Measurements from ENCODE around the gene AFF3. TPM values are rescaled to one million over a fixed set of nuclear protein-coding genes. Genes with fewer than 3 reads are reported as not detected.

AFF3 gene
- total and polyA plus RNA-seq, 7 experiments from 2014 or later = 3.0 to 24.1 (median 19.8) TPM

DNA sequence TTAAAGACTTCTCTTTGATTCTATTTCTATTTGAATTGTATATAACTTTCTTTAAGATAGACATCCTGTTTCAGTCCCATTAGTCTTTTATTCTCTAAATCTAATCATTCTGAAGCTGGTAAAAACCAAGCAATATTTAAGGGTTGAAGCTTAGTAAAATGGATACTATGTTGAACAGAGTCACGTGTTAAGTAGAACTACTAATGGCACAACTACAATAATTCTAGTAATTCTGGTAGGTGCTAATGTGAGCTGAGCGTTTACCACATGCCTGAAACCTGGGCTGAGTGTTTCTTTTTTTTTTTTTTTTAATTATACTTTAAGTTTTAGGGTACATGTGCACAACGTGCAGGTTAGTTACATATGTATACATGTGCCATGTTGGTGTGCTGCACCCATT, 8.9 kb upstream of the AFF3 start:
- intact Hi-C loops (cut with micrococcal nuclease) = no loop called here
- peaks cover 0 to 5% (median 3%) of the 10 kb centered on the region in 5 donors for H3K36me3 Mint-ChIP-seq
- Histone ChIP-seq H3K27me3 (ENCODE audit: control insufficient read depth in 2 of 2, insufficient read depth in 2 of 2, low read length in 2 of 2) (no peaks in the 10 kb centered on the region), H3K9me3 (ENCODE audit: control insufficient read depth in 2 of 3, low read length in 3 of 3) (no peaks in the 10 kb centered on the region), H3K4me1 (ENCODE audit: control insufficient read depth in 2 of 2, insufficient read depth in 2 of 2, low read length in 2 of 2) (no peaks in the 10 kb centered on the region), H3K4me3 (ENCODE audit: low read length) (no peak overlapping the region), H3K27ac (ENCODE audit: low read depth, low read length) (no peak overlapping the region), H3K36me3 (ENCODE audit: control insufficient read depth in 2 of 3, insufficient read depth in 3 of 3, low read length in 3 of 3) (no peaks in the 10 kb centered on the region)
- ChIA-PET CTCF (no interaction called here), POLR2A (no interaction called here)
- no peak overlapping the region for H3K4me3 Mint-ChIP-seq
- H3K9me3 Mint-ChIP-seq = peaks cover 0 to 15% (median 4%) of the 10 kb centered on the region in 11 donors
- H3K4me1 Mint-ChIP-seq = peaks cover 0 to 3% (median 0%) of the 10 kb centered on the region in 7 donors
- ATAC-seq (no peak), DNase-seq (no peak)
- no peak overlapping the region for H3K27ac Mint-ChIP-seq
- peaks cover 0 to 20% (median 0%) of the 10 kb centered on the region in 5 donors for H3K27me3 Mint-ChIP-seq

DNA sequence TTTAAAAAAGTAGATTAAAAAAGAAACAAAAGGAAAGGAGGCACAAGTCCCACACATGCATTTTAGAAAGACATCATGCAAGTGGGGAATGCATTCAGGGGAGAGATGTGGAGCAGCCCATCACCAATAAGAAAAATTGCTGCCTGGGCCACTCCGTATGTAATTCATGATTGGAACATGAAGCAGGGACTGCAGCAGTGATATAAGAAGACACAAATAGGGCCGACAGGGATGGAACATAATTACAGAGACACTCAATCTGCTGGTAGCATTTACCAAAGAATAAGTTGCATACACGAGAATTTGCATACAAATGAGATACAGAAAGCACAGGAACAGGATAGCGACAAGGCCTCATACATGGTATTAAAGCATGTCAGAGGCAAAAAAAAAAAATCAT, 6.5 kb upstream of the AFF3 start:
- H3K27ac Mint-ChIP-seq = no peak overlapping the region
- H3K4me3 ChIP-seq (ENCODE audit: low read length) = no peak overlapping the region
- peaks cover 0 to 8% (median 4%) of the 10 kb centered on the region in 11 donors for H3K9me3 Mint-ChIP-seq
- H3K36me3 ChIP-seq (ENCODE audit: control insufficient read depth in 2 of 3, insufficient read depth in 3 of 3, low read length in 3 of 3) = no peaks in the 10 kb centered on the region
- ChIA-PET CTCF (no interaction called here), POLR2A (no interaction called here)
- ATAC-seq = no peak
- DNase-seq = no peak
- no peak overlapping the region for H3K27ac ChIP-seq (ENCODE audit: low read depth, low read length)
- no peaks in the 10 kb centered on the region for H3K4me1 ChIP-seq (ENCODE audit: control insufficient read depth in 2 of 2, insufficient read depth in 2 of 2, low read length in 2 of 2)
- no peak overlapping the region for H3K4me3 Mint-ChIP-seq
- H3K36me3 Mint-ChIP-seq = peaks cover 0 to 5% (median 0%) of the 10 kb centered on the region in 5 donors
- H3K27me3 Mint-ChIP-seq = peaks cover 0 to 19% (median 0%) of the 10 kb centered on the region in 5 donors
- peaks cover 2 to 11% (median 5%) of the 10 kb centered on the region in 7 donors for H3K4me1 Mint-ChIP-seq
- intact Hi-C loops (cut with micrococcal nuclease) = no loop called here
- no peaks in the 10 kb centered on the region for H3K27me3 ChIP-seq (ENCODE audit: control insufficient read depth in 2 of 2, insufficient read depth in 2 of 2, low read length in 2 of 2)
- no peaks in the 10 kb centered on the region for H3K9me3 ChIP-seq (ENCODE audit: control insufficient read depth in 2 of 3, low read length in 3 of 3)

GRCh38 chr2:100146657-100146960, 4.2 kb upstream of the AFF3 start:
- H3K4me1 Mint-ChIP-seq = peaks cover 23 to 33% (median 25%) of the 10 kb centered on the region in 7 donors
- Histone ChIP-seq H3K9me3 (ENCODE audit: control insufficient read depth in 2 of 3, low read length in 3 of 3) (no peaks in the 10 kb centered on the region), H3K4me3 (ENCODE audit: low read length) (no peak overlapping the region), H3K4me1 (ENCODE audit: control insufficient read depth in 2 of 2, insufficient read depth in 2 of 2, low read length in 2 of 2) (peaks cover 5 to 7% of the 10 kb centered on the region in 2 donors), H3K27me3 (ENCODE audit: control insufficient read depth in 2 of 2, insufficient read depth in 2 of 2, low read length in 2 of 2) (no peaks in the 10 kb centered on the region), H3K27ac (ENCODE audit: low read depth, low read length) (no peak overlapping the region), H3K36me3 (ENCODE audit: control insufficient read depth in 2 of 3, insufficient read depth in 3 of 3, low read length in 3 of 3) (no peaks in the 10 kb centered on the region)
- H3K9me3 Mint-ChIP-seq = peaks cover 0 to 11% (median 2%) of the 10 kb centered on the region in 11 donors
- ATAC-seq = no peak
- no peak overlapping the region for H3K27ac Mint-ChIP-seq
- no peak overlapping the region for H3K4me3 Mint-ChIP-seq
- no peak for DNase-seq
- H3K27me3 Mint-ChIP-seq = peaks cover 0 to 31% (median 0%) of the 10 kb centered on the region in 5 donors
- H3K36me3 Mint-ChIP-seq = peaks cover 0 to 5% (median 0%) of the 10 kb centered on the region in 5 donors
- POLR2A ChIA-PET = no interaction called here
- CTCF ChIA-PET = no interaction called here
- intact Hi-C loops (cut with micrococcal nuclease) = no loop called here

DNA sequence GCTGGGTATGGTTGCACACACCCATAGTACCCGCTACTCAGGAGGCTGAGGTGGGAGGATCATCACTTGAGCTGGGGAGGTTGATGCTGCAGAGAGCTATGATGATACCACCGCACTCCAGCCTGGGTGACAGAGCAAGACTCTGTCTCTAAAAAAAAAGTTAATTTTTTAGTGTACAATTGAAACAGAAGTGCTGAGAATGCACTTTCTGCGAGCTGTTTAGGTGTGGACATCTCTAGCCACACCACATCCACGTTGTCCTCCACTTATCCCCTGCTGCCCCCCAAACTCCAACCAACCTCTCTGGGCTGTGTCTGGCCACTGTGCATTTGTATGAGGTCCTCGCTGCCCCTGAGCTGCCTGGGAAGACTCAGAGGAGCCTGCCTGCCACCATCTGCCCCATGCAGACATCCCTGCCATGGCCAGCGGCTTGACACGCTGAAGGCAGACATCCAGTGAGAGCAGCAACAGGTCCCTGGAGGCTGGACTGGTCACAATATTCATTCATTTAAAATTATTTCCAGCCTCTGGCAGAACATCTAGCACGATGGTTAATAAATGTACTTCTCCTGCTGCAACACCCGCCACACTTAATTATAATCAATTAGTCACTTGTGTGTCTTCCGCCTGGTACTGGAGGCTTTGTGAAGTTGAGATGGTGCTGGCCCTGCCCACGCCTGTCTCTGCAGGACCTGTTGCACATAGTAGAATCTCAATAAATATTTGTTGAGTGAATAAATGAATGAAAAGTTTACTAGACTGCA, 3.7 kb upstream of the AFF3 start:
- Histone ChIP-seq H3K27me3 (ENCODE audit: control insufficient read depth in 2 of 2, insufficient read depth in 2 of 2, low read length in 2 of 2) (no peaks in the 10 kb centered on the region), H3K4me1 (ENCODE audit: control insufficient read depth in 2 of 2, insufficient read depth in 2 of 2, low read length in 2 of 2) (peaks cover 5 to 10% of the 10 kb centered on the region in 2 donors), H3K27ac (ENCODE audit: low read depth, low read length) (no peak overlapping the region), H3K36me3 (ENCODE audit: control insufficient read depth in 2 of 3, insufficient read depth in 3 of 3, low read length in 3 of 3) (no peaks in the 10 kb centered on the region), H3K4me3 (ENCODE audit: low read length) (no peak overlapping the region), H3K9me3 (ENCODE audit: control insufficient read depth in 2 of 3, low read length in 3 of 3) (no peaks in the 10 kb centered on the region)
- ChIA-PET POLR2A (interaction anchor here (0.6 kb wide), 1 partner anchor 94 kb away, joined by 3 read pairs; no protein-coding TSS in a partner anchor), CTCF (no interaction called here)
- Mint-ChIP-seq H3K36me3 (peaks cover 0 to 5% (median 0%) of the 10 kb centered on the region in 5 donors), H3K4me3 (no peak overlapping the region), H3K27me3 (peaks cover 0 to 31% (median 0%) of the 10 kb centered on the region in 5 donors), H3K4me1 (peaks cover 25 to 38% (median 30%) of the 10 kb centered on the region in 7 donors), H3K9me3 (peaks cover 0 to 11% (median 2%) of the 10 kb centered on the region in 11 donors), H3K27ac (peak overlapping the region in 1 of 9 donors; percentile 44)
- ATAC-seq (no peak), DNase-seq (no peak)
- intact Hi-C loops (cut with micrococcal nuclease) = no loop called here

GRCh38 chr2:100143286-100143685, 896 bp upstream of the AFF3 start:
- no peaks in the 10 kb centered on the region for H3K36me3 ChIP-seq (ENCODE audit: control insufficient read depth in 2 of 3, insufficient read depth in 3 of 3, low read length in 3 of 3)
- H3K4me1 ChIP-seq (ENCODE audit: control insufficient read depth in 2 of 2, insufficient read depth in 2 of 2, low read length in 2 of 2) = peaks cover 5 to 21% of the 10 kb centered on the region in 2 donors
- intact Hi-C loops (cut with micrococcal nuclease) = no loop called here
- no peak overlapping the region for H3K4me3 ChIP-seq (ENCODE audit: low read length)
- H3K27me3 ChIP-seq (ENCODE audit: control insufficient read depth in 2 of 2, insufficient read depth in 2 of 2, low read length in 2 of 2) = no peaks in the 10 kb centered on the region
- Mint-ChIP-seq H3K27ac (peak overlapping the region in 8 of 9 donors; percentile 25 to 99 (median 96)), H3K9me3 (peaks cover 0 to 10% (median 0%) of the 10 kb centered on the region in 11 donors), H3K4me3 (peak overlapping the region; percentile 8 to 98 (median 78)), H3K4me1 (peaks cover 36 to 66% (median 58%) of the 10 kb centered on the region in 7 donors), H3K36me3 (peaks cover 0 to 8% (median 0%) of the 10 kb centered on the region in 5 donors), H3K27me3 (peaks cover 0 to 32% (median 0%) of the 10 kb centered on the region in 5 donors)
- DNase-seq (no peak), ATAC-seq (no peak)
- no peak overlapping the region for H3K27ac ChIP-seq (ENCODE audit: low read depth, low read length)
- no peaks in the 10 kb centered on the region for H3K9me3 ChIP-seq (ENCODE audit: control insufficient read depth in 2 of 3, low read length in 3 of 3)
- ChIA-PET POLR2A (interaction anchor here (1.4 kb wide), 1 partner anchor 30 kb away, joined by 8 read pairs; no protein-coding TSS in a partner anchor), CTCF (interaction anchor here (0.7 kb wide), 1 partner anchor 530 kb away, joined by 3 read pairs; no protein-coding TSS in a partner anchor)

GRCh38 chr2:100141906-100142305, 484 bp downstream of the AFF3 start:
- peaks cover 0 to 8% (median 0%) of the 10 kb centered on the region in 5 donors for H3K36me3 Mint-ChIP-seq
- peaks cover 0 to 32% (median 0%) of the 10 kb centered on the region in 5 donors for H3K27me3 Mint-ChIP-seq
- H3K9me3 Mint-ChIP-seq = peaks cover 0 to 10% (median 0%) of the 10 kb centered on the region in 11 donors
- peaks cover 41 to 79% (median 70%) of the 10 kb centered on the region in 7 donors for H3K4me1 Mint-ChIP-seq
- CTCF ChIA-PET = no interaction called here
- intact Hi-C loops (cut with micrococcal nuclease) = loop anchor here in 1 of 2 donors (1.0 kb wide), 1 partner anchor 38 kb away; no protein-coding TSS in a partner anchor
- Histone ChIP-seq H3K27me3 (ENCODE audit: control insufficient read depth in 2 of 2, insufficient read depth in 2 of 2, low read length in 2 of 2) (no peaks in the 10 kb centered on the region), H3K36me3 (ENCODE audit: control insufficient read depth in 2 of 3, insufficient read depth in 3 of 3, low read length in 3 of 3) (no peaks in the 10 kb centered on the region), H3K4me3 (ENCODE audit: low read length) (peak overlapping the region; percentile 80), H3K27ac (ENCODE audit: low read depth, low read length) (peak overlapping the region; percentile 70), H3K9me3 (ENCODE audit: control insufficient read depth in 2 of 3, low read length in 3 of 3) (no peaks in the 10 kb centered on the region), H3K4me1 (ENCODE audit: control insufficient read depth in 2 of 2, insufficient read depth in 2 of 2, low read length in 2 of 2) (peaks cover 5 to 33% of the 10 kb centered on the region in 2 donors)
- DNase-seq (no peak), ATAC-seq (no peak)
- H3K27ac Mint-ChIP-seq = peak overlapping the region; percentile 82 to 99 (median 96)
- H3K4me3 Mint-ChIP-seq = peak overlapping the region; percentile 82 to 98 (median 92)
- POLR2A ChIA-PET = interaction anchor here (0.8 to 1.4 kb wide), 2 partner anchors 8 to 29 kb away, joined by 4 to 8 read pairs; no protein-coding TSS in a partner anchor
